Mesenchymal stem cell (in vitro differentiated cells and primary cell): ENCODE data around the gene GEMIN7.

ENCODE experiments used
- DNase-seq: peaks from one replicate; pipeline ENCODE4 v3.0.0-alpha.2; 2013
- H2AFZ ChIP-seq: one replicate; pipeline ENCODE4 v1.6.1; 2013; ENCODE audit warnings: low read depth, mild to moderate bottlenecking, control low read depth, inconsistent platforms, low read length, moderate library complexity
- H2AK5ac ChIP-seq: 2 replicates; pipeline ENCODE4 v1.6.1; 2013; ENCODE audit warnings: low read length, moderate library complexity, mild to moderate bottlenecking, inconsistent platforms; ENCODE audit not compliant: severe bottlenecking
- H2BK120ac ChIP-seq: one replicate; pipeline ENCODE4 v1.6.1; 2013; ENCODE audit warnings: low read depth, mild to moderate bottlenecking, inconsistent platforms, low read length, moderate library complexity
- H2BK12ac ChIP-seq, 2 experiments: one replicate each; pipeline ENCODE4 v1.6.1; 2013; ENCODE audit warnings: inconsistent platforms in 2 of 2, low read length in 2 of 2, mild to moderate bottlenecking in 2 of 2, moderate library complexity in 2 of 2, control low read depth in 1 of 2
- H2BK15ac ChIP-seq: one replicate; pipeline ENCODE4 v1.6.1; 2013; ENCODE audit warnings: mild to moderate bottlenecking, low read depth, inconsistent platforms; ENCODE audit not compliant: poor library complexity, severe bottlenecking
- H2BK5ac ChIP-seq: 2 replicates; pipeline ENCODE4 v1.6.1; 2013; ENCODE audit warnings: low read depth, mild to moderate bottlenecking, low read length, control low read depth, inconsistent platforms; ENCODE audit not compliant: poor library complexity, severe bottlenecking
- H3K14ac ChIP-seq, 2 experiments: one replicate each; pipeline ENCODE4 v1.6.1; 2013; ENCODE audit warnings: inconsistent platforms in 2 of 2, low read length in 2 of 2, control low read depth in 1 of 2, mild to moderate bottlenecking in 1 of 2, moderate library complexity in 1 of 2
- H3K18ac ChIP-seq, 2 experiments: one replicate each; pipeline ENCODE4 v1.6.1; 2013; ENCODE audit warnings: inconsistent platforms in 2 of 2, low read length in 2 of 2, control low read depth in 1 of 2, low read depth in 1 of 2, mild to moderate bottlenecking in 1 of 2
- H3K23ac ChIP-seq, 2 experiments: one replicate each; pipeline ENCODE4 v1.6.1; 2013; ENCODE audit warnings: inconsistent platforms in 2 of 2, low read length in 2 of 2, mild to moderate bottlenecking in 2 of 2, moderate library complexity in 2 of 2, control low read depth in 1 of 2
- H3K27ac ChIP-seq: 2 replicates; pipeline ENCODE4 v1.5.1; 2013; ENCODE audit warnings: mild to moderate bottlenecking, moderate library complexity, low read length, control low read depth, inconsistent platforms; ENCODE audit not compliant: poor library complexity, severe bottlenecking
- H3K27me3 ChIP-seq, 2 experiments: 2 replicates each; pipeline versions ENCODE4 v1.6.1 to v1.7.0; 2013; ENCODE audit warnings: low read length in 2 of 2, mild to moderate bottlenecking in 2 of 2, moderate library complexity in 2 of 2, control low read depth in 1 of 2, inconsistent platforms in 1 of 2; ENCODE audit not compliant: control insufficient read depth in 1 of 2, insufficient read depth in 1 of 2
- H3K36me3 ChIP-seq, 2 experiments: 2 replicates each; pipeline versions ENCODE4 v1.6.1 to v1.7.0; 2013; ENCODE audit warnings: low read length in 2 of 2, control low read depth in 1 of 2, inconsistent platforms in 1 of 2, low read depth in 1 of 2, mild to moderate bottlenecking in 1 of 2; ENCODE audit not compliant: insufficient read depth in 2 of 2, control insufficient read depth in 1 of 2
- H3K4ac ChIP-seq, 2 experiments: one replicate each; pipeline ENCODE4 v1.6.1; 2013; ENCODE audit warnings: inconsistent platforms in 2 of 2, low read length in 2 of 2, mild to moderate bottlenecking in 2 of 2, moderate library complexity in 2 of 2, control low read depth in 1 of 2, low read depth in 1 of 2
- H3K4me1 ChIP-seq: 2 replicates; pipeline ENCODE4 v1.6.1; 2013; ENCODE audit warnings: low read depth, low read length, control low read depth; ENCODE audit not compliant: control insufficient read depth, insufficient read depth
- H3K4me2 ChIP-seq: 2 replicates; pipeline ENCODE4 v1.6.1; 2013; ENCODE audit warnings: low read length, mild to moderate bottlenecking, inconsistent platforms; ENCODE audit not compliant: poor library complexity, severe bottlenecking
- H3K4me3 ChIP-seq, 2 experiments: 2 replicates each; pipeline versions ENCODE4 v1.5.1 to v1.7.0; 2013; ENCODE audit warnings: low read length in 2 of 2, mild to moderate bottlenecking in 2 of 2, control low read depth in 1 of 2, low read depth in 1 of 2; ENCODE audit not compliant: insufficient read depth in 1 of 2
- H3K79me1 ChIP-seq: replicated peaks from 2 replicates; pipeline ENCODE4 v1.6.1; 2013; ENCODE audit warnings: mild to moderate bottlenecking, control low read depth, low read length, inconsistent platforms; ENCODE audit not compliant: poor library complexity, severe bottlenecking
- H3K9ac ChIP-seq: 2 replicates; pipeline ENCODE4 v1.7.0; 2013; ENCODE audit warnings: mild to moderate bottlenecking, low read length, moderate library complexity
- H3K9me3 ChIP-seq: 2 replicates; pipeline ENCODE4 v1.7.0; 2013; ENCODE audit warnings: mild to moderate bottlenecking, low read length; ENCODE audit not compliant: control insufficient read depth
- H4K8ac ChIP-seq: one replicate; pipeline ENCODE4 v1.6.1; 2013; ENCODE audit warnings: inconsistent platforms, mild to moderate bottlenecking, low read length, moderate library complexity
- H4K91ac ChIP-seq: one replicate; pipeline ENCODE4 v1.6.1; 2013; ENCODE audit warnings: mild to moderate bottlenecking, low read length, inconsistent platforms
- WGBS: methylation state at CpG from one replicate; pipeline ENCODE4 v1.1.7; 2013; ENCODE audit warnings: mixed read lengths; 5-methylcytosine and 5-hydroxymethylcytosine counted together

Gene GEMIN7

GRCh38 chr19:45049073-45049736 lies 29.9 kb upstream of the GEMIN7 start:
- H2AFZ ChIP-seq, result no peak overlapping the region
- no peak for DNase-seq
- no peak overlapping the region for H2BK15ac ChIP-seq
- H2BK5ac ChIP-seq, result no peak overlapping the region
- H3K36me3 ChIP-seq, result peaks cover 48 to 53% of the 10 kb centered on the region in 2 experiments
- H2BK12ac ChIP-seq, result no peak overlapping the region
- H3K4me3 ChIP-seq, result no peak overlapping the region
- H3K9ac ChIP-seq, result no peak overlapping the region
- no peak overlapping the region for H3K4me2 ChIP-seq
- no peak overlapping the region for H4K8ac ChIP-seq
- H3K27me3 ChIP-seq, result no peaks in the 10 kb centered on the region
- no peak overlapping the region for H3K27ac ChIP-seq
- H2BK120ac ChIP-seq, result no peak overlapping the region
- H3K23ac ChIP-seq, result peak overlapping the region in 1 of 2 experiments; percentile 17
- 97% methylated on average over 8 of the region's 8 CpGs for WGBS
- no peak overlapping the region for H3K4ac ChIP-seq
- peak overlapping the region in 1 of 2 experiments; percentile 53 for H3K14ac ChIP-seq
- peaks cover 7% of the 10 kb centered on the region for H3K4me1 ChIP-seq
- peaks cover 21% of the 10 kb centered on the region for H3K79me1 ChIP-seq
- no peak overlapping the region for H3K18ac ChIP-seq
- H3K9me3 ChIP-seq, result no peaks in the 10 kb centered on the region
- H4K91ac ChIP-seq, result no peak overlapping the region
- H2AK5ac ChIP-seq, result no peak overlapping the region

GRCh38 chr19:45050036-45050435 lies 29.0 kb upstream of the GEMIN7 start:
- no peak overlapping the region for H3K9ac ChIP-seq
- H3K4me2 ChIP-seq, result no peak overlapping the region
- no peak overlapping the region for H3K4me3 ChIP-seq
- H3K4me1 ChIP-seq, result peaks cover 7% of the 10 kb centered on the region
- DNase-seq, result no peak
- no peak overlapping the region for H2BK5ac ChIP-seq
- 91% methylated on average over 5 of the region's 6 CpGs for WGBS
- H3K27ac ChIP-seq, result no peak overlapping the region
- H4K8ac ChIP-seq, result no peak overlapping the region
- H3K9me3 ChIP-seq, result no peaks in the 10 kb centered on the region
- no peak overlapping the region for H2BK120ac ChIP-seq
- H2AFZ ChIP-seq, result no peak overlapping the region
- H4K91ac ChIP-seq, result no peak overlapping the region
- no peak overlapping the region for H3K14ac ChIP-seq
- peaks cover 22% of the 10 kb centered on the region for H3K79me1 ChIP-seq
- H3K36me3 ChIP-seq, result peaks cover 48 to 52% of the 10 kb centered on the region in 2 experiments
- H2BK12ac ChIP-seq, result no peak overlapping the region
- H3K4ac ChIP-seq, result no peak overlapping the region
- H2BK15ac ChIP-seq, result no peak overlapping the region
- H2AK5ac ChIP-seq, result no peak overlapping the region
- no peak overlapping the region for H3K18ac ChIP-seq
- no peak overlapping the region for H3K23ac ChIP-seq
- no peaks in the 10 kb centered on the region for H3K27me3 ChIP-seq

DNA sequence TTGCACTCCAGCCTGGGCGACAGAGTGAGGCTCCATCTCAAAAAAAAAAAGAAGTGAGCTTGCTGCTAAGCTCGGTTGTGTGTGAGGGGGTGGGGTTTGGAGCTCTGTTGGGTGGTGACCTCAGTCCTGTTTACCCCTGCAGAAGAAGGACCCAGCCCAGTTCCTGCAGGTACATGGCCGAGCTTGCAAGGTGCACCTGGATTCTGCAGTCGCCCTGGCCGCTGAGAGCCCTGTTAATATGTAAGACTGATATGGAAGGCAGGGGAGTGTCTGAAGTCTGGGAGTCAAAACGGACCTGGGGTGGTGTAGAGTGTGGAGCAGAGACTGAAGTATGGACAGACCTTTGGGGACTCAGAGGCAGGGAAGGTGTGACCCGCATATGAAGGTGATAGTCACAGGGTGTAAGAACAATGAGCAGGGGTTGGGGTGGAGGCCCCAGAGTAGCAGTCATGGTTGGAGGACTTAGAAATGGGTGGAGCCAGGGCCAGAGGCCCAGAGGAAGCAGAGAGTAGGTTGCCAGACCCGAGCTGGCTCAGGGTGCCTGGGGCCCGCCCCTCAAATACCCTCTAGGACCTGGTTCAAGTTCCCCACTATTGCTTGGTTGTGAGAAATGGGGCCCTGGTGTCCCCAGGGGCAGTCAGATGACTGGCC lies 27.0 kb upstream of the GEMIN7 start:
- H2AK5ac ChIP-seq, result no peak overlapping the region
- DNase-seq, result no peak
- H3K18ac ChIP-seq, result no peak overlapping the region
- H3K9ac ChIP-seq, result no peak overlapping the region
- H4K8ac ChIP-seq, result no peak overlapping the region
- peaks cover 7% of the 10 kb centered on the region for H3K4me1 ChIP-seq
- H2BK120ac ChIP-seq, result no peak overlapping the region
- H3K9me3 ChIP-seq, result no peaks in the 10 kb centered on the region
- no peak overlapping the region for H3K4ac ChIP-seq
- no peak overlapping the region for H3K4me2 ChIP-seq
- peaks cover 52 to 57% of the 10 kb centered on the region in 2 experiments for H3K36me3 ChIP-seq
- H3K27me3 ChIP-seq, result no peaks in the 10 kb centered on the region
- 88% methylated on average over 9 of the region's 9 CpGs for WGBS
- no peak overlapping the region for H2BK12ac ChIP-seq
- no peak overlapping the region for H3K27ac ChIP-seq
- H3K79me1 ChIP-seq, result peaks cover 38% of the 10 kb centered on the region
- no peak overlapping the region for H4K91ac ChIP-seq
- H2AFZ ChIP-seq, result no peak overlapping the region
- H3K4me3 ChIP-seq, result no peak overlapping the region
- no peak overlapping the region for H2BK5ac ChIP-seq
- H3K14ac ChIP-seq, result no peak overlapping the region
- no peak overlapping the region for H2BK15ac ChIP-seq
- no peak overlapping the region for H3K23ac ChIP-seq

- Histone ChIP-seq H3K23ac (no peak overlapping the region), H3K9me3 (no peaks in the 10 kb centered on the region), H2BK5ac (no peak overlapping the region), H3K4me2 (no peak overlapping the region), H3K36me3 (peaks cover 94 to 95% of the 10 kb centered on the region in 2 experiments), H2BK120ac (no peak overlapping the region), H3K9ac (no peak overlapping the region), H3K18ac (no peak overlapping the region), H2BK15ac (no peak overlapping the region), H4K91ac (no peak overlapping the region), H3K4me3 (no peak overlapping the region), H3K4ac (no peak overlapping the region), H3K27me3 (no peaks in the 10 kb centered on the region), H2BK12ac (no peak overlapping the region), H3K27ac (no peak overlapping the region), H4K8ac (no peak overlapping the region), H3K14ac (no peak overlapping the region), H2AK5ac (no peak overlapping the region), H3K4me1 (peaks cover 10% of the 10 kb centered on the region), H2AFZ (no peak overlapping the region), H3K79me1 (peaks cover 64% of the 10 kb centered on the region)
- DNase-seq, result no peak
- WGBS, result 96% methylated on average over 8 of the region's 8 CpGs
Observed at GRCh38 chr19:45056831-45057230, 22.2 kb upstream of the GEMIN7 start.
